Dendritic cell treated with granulocyte-macrophage colony-stimulating factor and Interleukin-4, amounts not matched to agents 40 ng/mL and 50 ng/mL, for 4 days (primary cell): Measurements from ENCODE around the gene PPT2.
"Not testable (repeated sequence)": the region's sequence is repeated elsewhere in the genome, so short reads cannot be mapped to it uniquely, and the experiment has no call there.

Experiments used
- H3K27ac Mint-ChIP-seq: one replicate; pipeline ENCODE4 v1.8.0; 2022; ENCODE audit warnings: mild to moderate bottlenecking, mixed read lengths
- H3K27me3 Mint-ChIP-seq: one replicate; pipeline ENCODE4 v1.8.0; 2022; ENCODE audit warnings: mild to moderate bottlenecking, mixed read lengths
- H3K36me3 Mint-ChIP-seq: one replicate; pipeline ENCODE4 v1.8.0; 2022; ENCODE audit warnings: low read depth, mixed read lengths
- H3K4me1 Mint-ChIP-seq: one replicate; pipeline ENCODE4 v1.8.0; 2022; ENCODE audit warnings: low read depth, mixed read lengths
- H3K4me3 Mint-ChIP-seq: one replicate; pipeline ENCODE4 v1.8.0; 2022; ENCODE audit warnings: mild to moderate bottlenecking, moderate library complexity, mixed read lengths
- H3K9me3 Mint-ChIP-seq: one replicate; pipeline ENCODE4 v1.8.0; 2022; ENCODE audit warnings: mixed read lengths
- intact Hi-C: fragments of 100-400 bp; cut with micrococcal nuclease; formaldehyde crosslinking; loops from one replicate; pipeline ENCODE4 v1.15.0; 2022

Gene PPT2

GRCh38 chr6:32181148-32181702 lies 27.3 kb downstream of the PPT2 start:
- Mint-ChIP-seq H3K36me3 (peaks cover 76% of the 10 kb centered on the region), H3K9me3 (no peaks in the 10 kb centered on the region), H3K27ac (peak overlapping the region; percentile 86), H3K4me1 (peaks cover 74% of the 10 kb centered on the region), H3K27me3 (no peaks in the 10 kb centered on the region), H3K4me3 (no peak overlapping the region)
- intact Hi-C loops: no loop called here

GRCh38 chr6:32181915-32182529 lies 28.1 kb downstream of the PPT2 start:
- H3K9me3 Mint-ChIP-seq: no peaks in the 10 kb centered on the region
- H3K4me3 Mint-ChIP-seq: no peak overlapping the region
- intact Hi-C loops: no loop called here
- peaks cover 84% of the 10 kb centered on the region for H3K36me3 Mint-ChIP-seq
- peaks cover 74% of the 10 kb centered on the region for H3K4me1 Mint-ChIP-seq
- peak overlapping the region; percentile 69 for H3K27ac Mint-ChIP-seq
- H3K27me3 Mint-ChIP-seq: no peaks in the 10 kb centered on the region

GRCh38 chr6:32182555-32182981 lies 28.6 kb downstream of the PPT2 start:
- intact Hi-C loops: no loop called here
- peaks cover 90% of the 10 kb centered on the region for H3K36me3 Mint-ChIP-seq
- no peaks in the 10 kb centered on the region for H3K27me3 Mint-ChIP-seq

GRCh38 chr6:32183030-32183429 lies 29.1 kb downstream of the PPT2 start:
- H3K4me1 Mint-ChIP-seq: peaks cover 82% of the 10 kb centered on the region
- H3K27me3 Mint-ChIP-seq: no peaks in the 10 kb centered on the region
- H3K27ac Mint-ChIP-seq: peak overlapping the region; percentile 69
- intact Hi-C loops: no loop called here
- H3K9me3 Mint-ChIP-seq: no peaks in the 10 kb centered on the region
- no peak overlapping the region for H3K4me3 Mint-ChIP-seq
- peaks cover 93% of the 10 kb centered on the region for H3K36me3 Mint-ChIP-seq

More at GRCh38 chr6:32182555-32182981, 28.6 kb downstream of the PPT2 start:
- Mint-ChIP-seq H3K27ac (peak overlapping the region; percentile 69), H3K4me1 (peaks cover 77% of the 10 kb centered on the region), H3K9me3 (no peaks in the 10 kb centered on the region), H3K4me3 (no peak overlapping the region)

- Mint-ChIP-seq H3K36me3 (peaks cover 93% of the 10 kb centered on the region), H3K27me3 (no peaks in the 10 kb centered on the region), H3K4me3 (no peak overlapping the region), H3K27ac (peak overlapping the region; percentile 42), H3K4me1 (peaks cover 84% of the 10 kb centered on the region), H3K9me3 (no peaks in the 10 kb centered on the region)
- intact Hi-C loops: no loop called here
Observed at GRCh38 chr6:32183483-32184083, 29.6 kb downstream of the PPT2 start.

- Mint-ChIP-seq H3K4me1 (peaks cover 84% of the 10 kb centered on the region), H3K4me3 (no peak within 1 kb of the TSS), H3K27ac (peak within 1 kb of the TSS; percentile 69), H3K36me3 (peaks cover 93% of the 10 kb centered on the region), H3K27me3 (no peaks in the 10 kb centered on the region), H3K9me3 (no peaks in the 10 kb centered on the region)
- intact Hi-C loops: no loop called here
Observed at GRCh38 chr6:32184084-32184640, 30.2 kb downstream of the PPT2 start, which contains the start of gene AGER. Gene AGER (minus strand): TSS chr6:32184253. CDS start chr6:32184222, 31 bp downstream.

- H3K27ac Mint-ChIP-seq: peak overlapping the region; percentile 93
- H3K4me3 Mint-ChIP-seq: peak overlapping the region; percentile 65
- peaks cover 69% of the 10 kb centered on the region for H3K4me1 Mint-ChIP-seq
- intact Hi-C loops, H3K9me3 Mint-ChIP-seq, H3K27me3 Mint-ChIP-seq: not testable (repeated sequence)
- H3K36me3 Mint-ChIP-seq: peaks cover 90% of the 10 kb centered on the region
Observed at GRCh38 chr6:32185681-32186131, 31.8 kb downstream of the PPT2 start.

GRCh38 chr6:32186151-32186840 lies 32.4 kb downstream of the PPT2 start:
- Mint-ChIP-seq H3K36me3 (peaks cover 90% of the 10 kb centered on the region), H3K4me1 (peaks cover 69% of the 10 kb centered on the region), H3K4me3 (peak overlapping the region; percentile 95), H3K27ac (peak overlapping the region; percentile 93)
- H3K9me3 Mint-ChIP-seq, intact Hi-C loops, H3K27me3 Mint-ChIP-seq: not testable (repeated sequence)

GRCh38 chr6:32187009-32187709 lies 33.2 kb downstream of the PPT2 start:
- intact Hi-C loops: no loop called here
- Mint-ChIP-seq H3K9me3 (no peaks in the 10 kb centered on the region), H3K27ac (peak overlapping the region; percentile 93), H3K4me3 (peak overlapping the region; percentile 95), H3K4me1 (peaks cover 69% of the 10 kb centered on the region), H3K36me3 (peaks cover 90% of the 10 kb centered on the region), H3K27me3 (no peaks in the 10 kb centered on the region)

- H3K27me3 Mint-ChIP-seq, H3K9me3 Mint-ChIP-seq, intact Hi-C loops: not testable (repeated sequence)
- H3K27ac Mint-ChIP-seq: peak overlapping the region; percentile 93
- H3K4me1 Mint-ChIP-seq: peaks cover 69% of the 10 kb centered on the region
- peak overlapping the region; percentile 95 for H3K4me3 Mint-ChIP-seq
- H3K36me3 Mint-ChIP-seq: peaks cover 88% of the 10 kb centered on the region
Observed at GRCh38 chr6:32187725-32188380, 33.9 kb downstream of the PPT2 start.

- Mint-ChIP-seq H3K4me1 (peaks cover 71% of the 10 kb centered on the region), H3K4me3 (peak overlapping the region; percentile 95), H3K36me3 (peaks cover 81% of the 10 kb centered on the region), H3K27ac (peak overlapping the region; percentile 93), H3K27me3 (no peaks in the 10 kb centered on the region), H3K9me3 (no peaks in the 10 kb centered on the region)
- intact Hi-C loops: no loop called here
Observed at GRCh38 chr6:32188381-32189068, 34.6 kb downstream of the PPT2 start.

- intact Hi-C loops: no loop called here
- no peaks in the 10 kb centered on the region for H3K9me3 Mint-ChIP-seq
- peaks cover 76% of the 10 kb centered on the region for H3K4me1 Mint-ChIP-seq
- peak overlapping the region; percentile 93 for H3K27ac Mint-ChIP-seq
- no peaks in the 10 kb centered on the region for H3K27me3 Mint-ChIP-seq
- peak overlapping the region; percentile 95 for H3K4me3 Mint-ChIP-seq
- peaks cover 74% of the 10 kb centered on the region for H3K36me3 Mint-ChIP-seq
Observed at GRCh38 chr6:32189069-32189741, 35.3 kb downstream of the PPT2 start.
